GM21367 (cell line): ENCODE results near the gene FGD6.
A peak's percentile ranks its signal among the peaks of the same experiment; 100 is the strongest.
"Not testable (repeated sequence)": the region's sequence is repeated elsewhere in the genome, so short reads cannot be mapped to it uniquely, and the experiment has no call there.

ENCODE experiments used
- ATAC-seq: cut with Tn5 transposase; IDR thresholded peaks from one replicate; pipeline ENCODE4 v1.9.1; 2021; ENCODE audit not compliant: unreplicated experiment

Gene FGD6

DNA sequence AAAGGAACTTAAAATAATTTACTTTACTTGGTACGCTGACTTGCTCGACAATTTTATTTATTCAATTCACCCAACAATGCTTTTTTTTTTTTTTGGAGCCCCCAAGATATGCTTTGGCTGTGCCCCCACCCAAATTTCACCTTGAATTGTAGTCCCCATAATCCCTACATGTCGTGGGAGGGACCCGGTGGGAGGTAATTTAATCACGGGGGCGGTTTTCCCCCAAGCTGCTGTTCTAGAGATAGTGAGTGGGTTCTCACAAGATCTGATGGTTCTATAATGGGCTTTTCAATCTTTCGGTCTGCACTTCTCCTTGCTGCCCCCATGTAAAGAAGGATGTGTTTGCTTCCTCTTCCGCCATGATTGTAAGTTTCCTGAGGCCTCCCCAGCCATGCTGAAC is 10.4 kb downstream of the FGD6 start:
- no peak for ATAC-seq

DNA sequence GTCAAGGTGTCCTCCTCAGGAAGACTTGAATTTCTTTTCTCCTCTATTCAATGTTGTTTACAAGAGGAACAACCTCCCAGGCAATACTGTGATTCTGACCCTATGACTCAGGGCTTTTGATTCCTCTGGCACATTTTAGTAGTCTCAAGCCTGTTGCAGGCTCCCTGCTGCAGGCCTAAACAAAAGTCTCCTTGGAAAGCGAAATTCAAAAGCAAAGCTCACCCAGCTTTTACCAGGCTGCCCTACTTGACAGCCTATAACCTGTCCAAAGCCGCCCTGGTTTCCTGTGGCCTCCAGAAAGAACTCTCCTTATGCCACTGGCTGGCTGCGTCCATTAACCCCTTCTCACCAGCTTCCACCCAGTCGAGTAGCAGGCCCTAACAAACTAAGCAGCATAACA is 11.6 kb downstream of the FGD6 start:
- no peak for ATAC-seq

DNA sequence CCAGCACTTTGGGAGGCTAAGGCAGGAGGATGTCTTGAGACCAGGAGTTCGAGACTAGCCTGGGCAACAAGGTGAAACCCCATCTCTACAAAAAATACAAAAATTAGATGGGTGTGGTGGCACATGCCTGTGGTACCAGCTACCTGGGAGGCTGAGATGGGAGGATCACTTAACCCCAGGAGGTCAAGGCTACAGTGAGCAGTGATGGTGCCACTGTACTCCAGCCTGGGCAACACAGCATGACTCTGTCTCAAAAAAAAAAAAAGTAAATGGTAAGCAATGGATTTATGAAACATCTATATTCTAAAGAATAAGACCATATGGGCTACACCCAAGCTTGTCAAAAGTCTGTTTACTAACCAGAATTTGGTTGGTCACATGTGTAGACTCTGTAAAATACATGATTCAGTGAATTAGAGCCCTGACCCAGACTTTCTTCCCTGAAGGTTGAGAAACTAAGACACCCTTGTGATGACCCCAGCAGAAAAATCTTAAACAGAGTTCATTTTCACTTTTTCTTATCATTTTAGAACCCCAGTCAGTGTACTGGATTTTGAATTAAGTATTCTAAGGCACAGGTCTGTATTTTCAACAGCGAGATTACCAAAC is 12.1 kb downstream of the FGD6 start:
- no peak for ATAC-seq

DNA sequence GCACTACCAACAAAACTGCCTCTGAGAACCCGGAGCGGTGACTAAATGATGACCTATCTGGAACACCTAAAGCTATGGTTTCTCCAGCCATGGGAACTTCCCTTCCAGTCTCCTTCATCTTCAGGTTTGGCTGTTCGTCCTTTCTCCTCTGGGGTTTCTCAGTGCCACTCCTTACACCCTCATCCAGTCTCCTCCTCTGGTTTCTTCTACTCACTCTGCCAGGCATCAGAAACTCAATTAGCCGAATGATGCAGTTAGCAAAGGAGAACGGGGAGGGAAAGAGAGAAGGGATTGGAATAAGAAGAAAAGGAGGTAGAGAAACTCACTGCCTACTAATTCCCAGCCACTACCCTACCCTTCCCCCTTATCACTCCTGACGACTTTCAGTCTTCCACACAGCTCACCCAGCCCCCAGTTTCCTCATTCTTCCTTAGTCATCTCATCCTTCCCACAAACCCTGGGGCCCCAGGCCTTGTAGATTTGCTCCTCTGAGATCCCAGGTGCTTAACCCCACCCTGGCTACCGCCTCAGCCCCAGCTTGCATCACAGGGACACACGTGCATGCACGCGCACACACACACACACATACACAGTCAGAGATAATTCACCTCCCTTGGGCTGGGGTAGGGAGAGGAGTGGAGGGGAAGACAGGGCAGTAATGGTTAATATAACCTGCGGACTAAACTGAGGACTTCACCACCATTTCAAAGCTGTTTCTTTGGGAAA is 13.0 kb downstream of the FGD6 start:
- ATAC-seq: no peak

DNA sequence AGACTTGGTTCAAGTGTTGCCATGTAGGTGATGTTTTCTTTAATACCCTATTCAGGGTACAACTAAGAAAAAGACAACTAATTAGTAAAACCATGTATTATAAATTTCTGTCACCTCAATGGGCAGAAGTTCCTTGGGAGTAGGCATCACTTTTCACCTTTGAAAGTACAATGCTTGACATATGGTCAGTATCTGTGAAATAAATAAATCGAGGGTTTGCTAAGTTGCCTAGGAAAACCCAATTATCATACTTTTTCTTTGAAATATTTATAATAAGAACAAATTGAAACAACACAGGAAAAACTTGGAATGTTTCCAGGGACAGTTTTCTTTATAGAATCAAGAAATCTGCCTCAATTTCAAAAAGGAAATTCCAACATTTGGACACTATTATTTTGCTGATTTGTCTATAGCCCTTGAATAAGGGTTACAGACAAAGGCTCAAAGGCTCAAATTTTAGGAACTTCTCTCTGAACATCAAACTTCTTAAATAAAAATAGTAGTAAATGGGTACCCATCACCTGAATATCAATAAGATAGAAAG is 13.7 kb downstream of the FGD6 start:
- ATAC-seq: no peak

DNA sequence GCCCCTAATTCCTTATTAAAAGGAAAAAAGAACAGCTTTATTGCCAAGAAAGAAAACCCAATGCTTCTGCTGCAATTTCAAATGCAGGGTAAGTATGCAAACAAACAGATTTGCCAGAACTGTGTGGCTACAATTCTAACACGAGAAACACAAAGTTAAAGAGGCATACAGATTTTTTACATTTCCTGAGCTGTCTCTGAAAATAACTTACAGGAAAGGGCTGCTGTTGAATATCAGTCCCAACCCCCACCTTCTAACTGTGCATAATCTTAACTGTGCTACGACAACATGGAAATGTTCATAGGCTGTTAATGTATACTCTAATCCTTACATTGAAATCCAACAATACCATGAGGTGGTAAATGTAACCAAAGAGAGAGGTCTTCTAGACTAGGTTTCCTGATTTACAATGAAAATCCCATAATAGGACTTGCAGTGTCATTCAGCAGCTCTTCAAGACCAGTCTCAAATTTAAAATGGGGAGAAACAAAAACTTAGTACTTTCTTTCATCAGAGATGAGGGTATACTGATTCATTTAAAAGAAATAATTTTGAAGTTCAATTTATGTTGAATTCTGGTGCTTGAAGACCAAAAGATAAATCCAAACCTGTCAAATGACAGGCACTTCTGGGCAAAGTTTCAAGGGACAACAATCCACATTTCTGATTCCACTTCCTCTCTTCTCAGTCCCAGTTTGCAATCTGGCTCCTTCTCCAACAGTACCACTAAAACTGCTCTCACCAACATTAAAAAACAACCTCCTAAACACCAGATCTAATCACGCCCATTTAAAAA is 14.4 kb downstream of the FGD6 start:
- ATAC-seq: no peak

DNA sequence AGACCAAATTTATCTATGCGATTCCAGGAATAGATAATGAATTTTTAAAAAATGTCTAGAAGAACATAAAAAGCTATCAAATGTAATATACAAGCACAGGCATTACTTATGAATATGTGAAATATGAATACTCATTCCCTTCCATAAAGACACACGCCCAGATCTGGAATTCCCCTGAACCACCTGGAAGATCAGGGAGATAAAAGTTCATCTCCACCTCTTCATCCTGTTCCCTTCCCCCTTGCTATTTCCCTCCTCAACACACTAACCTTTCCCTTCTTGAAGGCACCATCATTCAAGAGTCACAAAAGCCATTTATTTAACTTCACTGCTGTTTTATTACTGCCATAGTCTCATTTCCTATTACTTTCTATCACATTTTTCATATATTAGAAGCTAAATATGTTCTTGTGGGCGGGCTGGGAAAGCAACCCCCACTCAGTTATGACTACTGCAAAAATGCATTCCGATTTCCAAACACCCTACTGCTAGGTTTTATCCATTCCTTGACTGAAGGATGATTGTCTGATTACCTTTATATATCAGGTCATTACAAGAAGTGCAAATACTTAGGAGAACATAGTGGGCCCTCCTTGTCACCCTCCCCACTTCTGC is 16.1 kb downstream of the FGD6 start:
- ATAC-seq: no peak

DNA sequence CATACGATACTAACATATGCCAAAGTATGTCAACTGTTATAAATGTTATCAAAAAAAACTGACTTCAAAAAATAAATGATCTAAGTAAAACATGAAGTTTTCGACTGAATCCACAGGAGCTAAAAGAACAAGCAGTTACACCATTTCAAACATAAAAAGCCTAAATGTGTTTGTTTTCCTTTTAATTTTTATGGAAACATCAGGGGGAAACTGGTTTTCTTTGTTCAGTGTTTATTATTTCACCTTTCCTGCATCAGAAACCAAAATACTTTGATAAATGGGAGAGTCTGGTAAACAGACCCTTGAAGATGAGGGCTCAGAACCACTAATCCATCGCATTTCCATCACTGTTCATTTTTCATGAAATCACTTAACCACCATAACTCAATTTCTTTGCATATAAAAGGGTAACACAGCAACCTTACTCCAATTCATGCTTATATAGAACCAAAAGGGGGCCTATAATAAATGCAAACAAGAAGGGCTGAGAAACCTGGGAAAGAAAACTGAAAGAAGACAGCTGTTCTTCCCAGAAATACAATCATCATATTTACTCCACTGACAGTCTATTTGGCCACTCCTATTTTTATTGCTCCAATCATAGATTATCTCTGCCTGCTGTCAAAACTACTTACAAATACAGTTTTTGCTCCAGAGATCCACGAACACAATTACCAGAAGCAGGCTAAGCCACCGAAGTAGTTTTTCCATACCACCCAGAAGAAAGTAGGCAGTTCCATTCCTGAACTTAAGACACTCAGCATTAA is 17.0 kb downstream of the FGD6 start:
- no peak for ATAC-seq

DNA sequence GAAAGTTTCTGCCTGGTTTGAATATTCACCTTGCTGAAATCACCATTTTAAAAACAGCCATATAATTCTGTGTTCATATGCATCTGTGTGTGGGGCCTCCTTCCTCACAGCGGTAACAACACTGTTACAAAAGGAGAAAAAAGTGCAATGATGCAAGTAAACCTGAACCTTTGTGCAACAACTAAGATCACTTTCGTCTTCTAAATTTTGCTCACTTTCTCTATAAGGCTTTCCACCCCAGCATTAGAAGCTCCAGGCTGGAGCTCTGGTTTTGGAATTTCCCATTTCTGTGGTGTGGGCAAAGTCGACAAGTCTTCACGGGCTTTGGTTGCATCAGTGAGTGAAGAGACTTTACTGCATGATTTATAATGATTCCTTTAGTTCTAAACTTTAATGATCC is 18.4 kb downstream of the FGD6 start:
- peak; percentile 50 for ATAC-seq

DNA sequence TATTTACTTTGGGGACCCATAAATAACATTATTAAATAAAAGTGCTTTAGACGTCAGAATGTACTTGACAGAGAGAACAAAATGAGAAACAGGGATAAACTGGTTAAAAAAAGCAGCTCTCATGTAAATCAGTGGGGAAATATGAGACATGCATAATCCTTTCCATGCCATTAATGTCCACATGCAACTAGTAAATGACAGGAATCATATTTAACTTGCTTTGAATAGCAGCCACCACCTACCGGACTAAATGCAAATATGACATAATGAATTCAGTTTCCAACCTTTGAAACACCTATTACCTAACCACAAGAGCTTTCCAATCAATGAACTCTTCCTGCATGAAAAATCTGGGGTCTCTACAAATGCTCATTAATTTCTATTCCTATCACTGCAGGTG is 19.6 kb downstream of the FGD6 start:
- no peak for ATAC-seq

DNA sequence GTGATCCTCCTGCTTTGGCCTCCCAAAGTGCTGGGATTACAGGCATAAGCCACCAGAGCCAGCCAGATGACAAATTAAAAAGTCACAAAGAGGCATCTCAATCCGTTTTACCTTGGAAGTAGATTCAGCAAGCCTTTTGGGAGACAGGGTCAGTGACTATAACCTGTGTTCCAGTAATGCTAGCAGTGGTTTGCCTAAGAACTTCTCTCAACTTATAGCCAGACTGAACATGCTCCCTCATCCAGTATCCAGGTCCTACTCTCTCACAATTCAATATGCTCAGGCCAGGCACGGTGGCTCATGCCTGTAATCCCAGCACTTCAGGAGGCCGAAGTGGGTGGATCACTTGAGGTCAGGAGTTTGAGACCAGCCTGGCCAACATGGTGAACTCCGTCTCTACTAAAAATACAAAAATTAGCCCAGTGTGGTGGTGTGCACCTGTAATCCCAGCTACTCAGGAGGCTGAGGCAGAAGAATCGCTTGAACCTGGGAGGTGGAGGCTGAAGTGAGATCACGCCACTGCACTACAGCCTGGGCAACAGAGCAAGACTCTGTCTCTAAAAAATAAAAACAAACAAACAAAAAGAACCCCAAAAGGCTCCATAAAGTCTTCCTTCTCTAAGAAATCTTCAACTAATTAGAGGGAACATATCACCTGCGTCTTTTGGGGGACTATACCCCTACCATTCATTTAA is 20.2 kb downstream of the FGD6 start:
- ATAC-seq: not testable (repeated sequence)

DNA sequence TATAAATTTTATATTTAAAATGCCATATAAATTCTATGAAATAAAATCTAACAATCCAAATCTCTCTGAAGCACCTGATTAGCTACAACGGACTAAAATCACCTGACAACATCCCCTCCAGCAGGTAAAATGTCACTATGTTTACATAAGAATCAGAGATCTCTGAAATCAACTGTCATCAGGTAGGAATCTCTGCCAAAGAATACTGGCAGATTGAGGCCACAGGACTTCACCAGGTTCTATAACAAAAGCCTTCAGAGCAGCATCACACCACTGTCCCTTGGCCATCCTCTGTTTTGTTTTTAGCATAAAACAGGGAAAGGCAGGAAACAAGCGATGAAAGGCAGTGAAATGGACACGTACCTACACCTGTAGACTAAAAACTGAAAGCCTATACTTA is 22.1 kb downstream of the FGD6 start:
- no peak for ATAC-seq

DNA sequence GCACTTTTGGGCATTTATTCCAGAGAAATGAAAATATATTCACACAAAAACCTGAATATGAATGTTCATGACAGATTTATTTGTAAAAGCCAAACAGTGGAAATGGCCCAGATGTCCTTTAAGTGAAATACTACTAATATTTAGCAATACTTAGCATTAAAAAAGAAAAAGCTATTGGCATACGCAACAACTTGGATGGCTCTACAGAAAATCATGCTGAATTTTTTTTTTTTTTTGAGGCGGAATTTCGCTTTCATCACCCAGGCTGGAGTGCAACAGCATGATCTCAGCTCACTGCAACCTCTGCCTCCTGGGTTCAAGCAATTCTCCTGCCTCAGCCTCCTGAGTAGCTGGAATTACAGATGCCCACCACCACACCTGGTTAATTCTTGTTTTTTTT is 24.1 kb downstream of the FGD6 start:
- no peak for ATAC-seq

DNA sequence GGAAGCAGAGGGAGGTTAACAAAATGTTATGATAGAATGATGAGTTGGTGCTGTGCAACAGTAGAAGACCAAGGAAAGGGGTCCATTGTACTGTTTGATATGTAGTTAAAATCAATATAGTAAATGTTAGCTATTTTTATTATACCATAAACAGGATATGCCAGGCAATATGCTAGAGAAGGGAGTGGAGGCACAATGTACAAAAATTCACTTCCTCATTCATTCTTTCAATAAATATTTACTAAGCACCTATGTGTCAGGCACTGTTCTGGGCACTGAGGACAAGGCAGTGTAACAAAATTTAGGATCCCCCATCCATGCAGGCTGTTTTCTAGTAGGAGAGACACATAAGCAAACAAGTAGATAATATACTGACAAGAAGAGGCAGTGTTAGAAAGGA is 25.0 kb downstream of the FGD6 start:
- no peak for ATAC-seq

DNA sequence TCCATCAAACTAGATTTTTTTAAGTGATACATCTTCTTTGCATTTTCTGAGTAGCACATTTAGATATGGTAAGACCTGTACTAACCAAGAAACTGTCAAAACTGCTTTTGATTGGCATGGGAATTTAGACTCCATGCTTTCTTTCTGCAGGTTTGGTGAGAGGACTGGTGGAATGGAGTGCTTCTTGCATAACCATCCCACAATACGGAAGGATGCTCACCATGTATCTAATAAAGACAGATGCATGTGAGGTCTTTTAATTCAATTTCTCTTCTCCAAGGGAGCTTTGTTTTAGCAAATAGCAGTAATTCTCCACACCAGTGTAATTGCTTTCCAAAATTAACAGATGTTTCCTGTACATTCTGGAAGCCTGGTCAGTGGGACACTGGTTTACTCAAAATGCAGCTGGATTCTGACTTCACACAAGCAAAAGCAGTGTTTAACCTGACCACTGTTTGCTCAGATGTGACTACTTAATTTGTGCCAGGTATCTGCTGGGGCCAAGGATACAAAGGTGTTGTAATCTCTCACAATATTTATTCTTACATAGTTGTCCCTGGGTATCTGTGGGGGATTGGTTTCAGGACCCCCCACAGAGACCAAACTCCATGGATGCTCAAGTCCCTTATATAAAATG is 26.1 kb downstream of the FGD6 start:
- no peak for ATAC-seq

DNA sequence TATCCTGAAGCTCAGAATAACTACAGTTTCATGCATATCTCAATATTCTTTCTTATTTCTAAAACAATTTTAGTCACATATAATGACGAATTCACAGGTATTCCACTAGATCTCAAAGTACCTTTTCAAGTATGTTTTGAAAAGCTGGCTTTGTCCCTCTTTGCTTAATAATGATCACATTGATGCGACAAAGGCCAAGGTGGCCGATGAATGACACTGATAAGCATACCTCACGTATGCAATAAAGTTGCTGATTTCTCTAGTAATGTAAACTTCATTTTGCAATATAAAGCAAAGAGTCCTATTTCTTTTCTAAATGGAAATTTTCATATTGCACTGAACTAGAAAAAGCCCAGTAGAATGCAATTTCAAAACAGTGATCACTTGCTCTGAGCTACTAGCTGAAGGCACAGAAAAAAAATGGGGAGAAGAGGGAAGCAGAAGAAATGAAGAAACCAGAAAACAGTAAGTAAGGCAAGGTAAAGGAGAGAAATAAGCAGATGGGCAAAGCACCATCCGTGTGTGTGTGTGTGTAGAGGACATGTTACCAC is 29.3 kb downstream of the FGD6 start:
- no peak for ATAC-seq

DNA sequence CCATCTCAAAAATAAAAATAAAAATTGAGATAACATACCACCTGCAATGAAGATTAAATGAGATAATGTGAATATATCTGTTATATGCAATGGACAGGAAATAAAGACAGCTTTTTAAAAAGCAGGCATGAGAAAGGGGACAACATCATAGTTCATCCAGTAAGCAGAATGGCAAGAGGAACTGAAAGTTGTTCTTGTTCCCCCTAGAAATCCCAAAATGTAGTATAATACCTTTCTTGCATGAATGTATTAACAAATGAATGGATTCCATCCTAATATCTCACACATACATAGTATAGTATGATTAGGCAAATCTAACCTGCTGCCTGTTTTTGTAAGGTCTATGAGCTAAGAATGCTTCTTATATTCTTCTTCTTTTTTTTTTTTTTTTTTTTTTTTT is 31.4 kb downstream of the FGD6 start:
- ATAC-seq: no peak

DNA sequence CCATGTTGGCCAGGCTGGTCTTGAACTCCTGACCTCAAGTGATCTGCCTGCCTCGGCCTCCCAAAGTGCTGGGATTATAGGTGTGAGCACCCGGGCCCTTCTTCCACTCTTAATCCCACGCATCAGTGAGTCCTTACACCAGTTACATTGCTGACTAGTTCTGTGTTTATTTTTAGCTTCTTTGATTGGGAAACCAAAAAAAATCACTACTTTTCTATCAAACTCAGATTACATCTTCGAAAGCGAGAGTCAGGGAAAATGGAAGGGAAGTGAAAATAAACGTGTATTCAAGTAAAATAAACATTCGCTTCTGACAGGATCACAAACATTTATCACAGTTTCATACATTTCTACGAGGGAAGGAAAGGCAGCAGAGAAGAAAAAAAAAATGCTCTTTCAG is 32.2 kb downstream of the FGD6 start:
- no peak for ATAC-seq

DNA sequence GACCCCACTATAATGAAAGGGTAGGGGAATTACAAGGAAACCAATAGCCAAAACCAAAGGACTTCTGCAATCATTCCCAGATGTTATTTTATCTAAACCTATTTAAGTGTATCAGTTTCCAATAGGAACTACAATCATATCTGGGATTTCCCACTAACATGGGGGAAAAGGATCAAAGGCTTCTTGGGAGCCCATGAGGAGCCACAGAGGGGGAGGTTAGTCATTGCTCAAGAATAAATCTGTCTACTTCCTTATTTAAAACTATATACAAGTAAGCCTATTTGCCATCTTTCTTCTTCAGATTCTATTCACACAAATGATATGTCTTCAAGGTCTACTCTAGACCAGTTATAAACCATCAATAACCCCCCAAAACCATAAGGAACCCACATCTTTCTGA is 33.1 kb downstream of the FGD6 start:
- no peak for ATAC-seq
